Mesendoderm (in vitro differentiated cells): ENCODE data around the gene ABCD3.

Experiments
- DNase-seq: peaks from one replicate; pipeline ENCODE4 v3.0.0; 2013
- H2AK5ac ChIP-seq: 2 replicates; pipeline ENCODE4 v1.6.1; 2013; ENCODE audit warnings: low read length, inconsistent platforms
- H2BK120ac ChIP-seq: 2 replicates; pipeline ENCODE4 v1.6.1; 2013; ENCODE audit warnings: low read depth, mild to moderate bottlenecking, low read length, moderate library complexity, mixed read lengths
- H2BK15ac ChIP-seq: replicated peaks from 2 replicates; pipeline ENCODE4 v1.6.1; 2013; ENCODE audit warnings: low read depth, mild to moderate bottlenecking, moderate library complexity
- H2BK5ac ChIP-seq: 2 replicates; pipeline ENCODE4 v1.6.1; 2013; ENCODE audit warnings: low read length, inconsistent platforms
- H3K18ac ChIP-seq: 2 replicates; pipeline ENCODE4 v1.6.1; 2013; ENCODE audit warnings: mild to moderate bottlenecking, low read length, mixed read lengths
- H3K23ac ChIP-seq: one replicate; pipeline ENCODE4 v1.6.1; 2013; ENCODE audit warnings: low read length
- H3K27ac ChIP-seq: 2 replicates; pipeline ENCODE4 v1.5.1; 2013; ENCODE audit warnings: low read depth, mild to moderate bottlenecking, inconsistent platforms, low read length, moderate library complexity
- H3K27me3 ChIP-seq: 2 replicates; pipeline ENCODE4 v1.6.1; 2013; ENCODE audit warnings: low read length, control low read depth, mild to moderate bottlenecking, inconsistent platforms; ENCODE audit not compliant: insufficient read depth, poor library complexity
- H3K36me3 ChIP-seq: 2 replicates; pipeline ENCODE4 v1.6.1; 2013; ENCODE audit warnings: low read length, inconsistent platforms; ENCODE audit not compliant: control insufficient read depth, insufficient read depth
- H3K4ac ChIP-seq: one replicate; pipeline ENCODE4 v1.6.1; 2013; ENCODE audit warnings: low read depth, mild to moderate bottlenecking, low read length, moderate library complexity
- H3K4me1 ChIP-seq: 2 replicates; pipeline ENCODE4 v1.6.1; 2013; ENCODE audit warnings: low read depth, low read length, inconsistent platforms; ENCODE audit not compliant: control insufficient read depth
- H3K4me2 ChIP-seq: 2 replicates; pipeline ENCODE4 v1.6.1; 2013; ENCODE audit warnings: low read length
- H3K4me3 ChIP-seq: 2 replicates; pipeline ENCODE4 v1.5.1; 2013; ENCODE audit warnings: mild to moderate bottlenecking, low read length
- H3K56ac ChIP-seq: one replicate; pipeline ENCODE4 v1.6.1; 2013; ENCODE audit warnings: low read length
- H3K79me1 ChIP-seq: 2 replicates; pipeline ENCODE4 v1.6.1; 2013; ENCODE audit warnings: low read length, inconsistent platforms
- H3K79me2 ChIP-seq: 2 replicates; pipeline ENCODE4 v1.6.1; 2013; ENCODE audit warnings: mild to moderate bottlenecking, low read length; ENCODE audit not compliant: control insufficient read depth, insufficient read depth
- H3K9ac ChIP-seq: 2 replicates; pipeline ENCODE4 v1.6.1; 2013; ENCODE audit warnings: low read length, inconsistent platforms
- H4K5ac ChIP-seq: one replicate; pipeline ENCODE4 v1.6.1; 2013; ENCODE audit warnings: low read length
- H4K8ac ChIP-seq: one replicate; pipeline ENCODE4 v1.6.1; 2013; ENCODE audit warnings: low read depth, mild to moderate bottlenecking, control low read depth, low read length, moderate library complexity
- WGBS: extraction: QIAGEN DNeasy Blood & Tissue Kit; methylation state at CpG from one replicate; pipeline ENCODE4 v1.1.7; 2013; ENCODE audit warnings: low lambda C conversion rate, missing lambda C conversion rate; ENCODE audit not compliant: insufficient coverage; ENCODE audit errors: extremely low coverage; 5-methylcytosine and 5-hydroxymethylcytosine counted together

ABCD3 gene

DNA sequence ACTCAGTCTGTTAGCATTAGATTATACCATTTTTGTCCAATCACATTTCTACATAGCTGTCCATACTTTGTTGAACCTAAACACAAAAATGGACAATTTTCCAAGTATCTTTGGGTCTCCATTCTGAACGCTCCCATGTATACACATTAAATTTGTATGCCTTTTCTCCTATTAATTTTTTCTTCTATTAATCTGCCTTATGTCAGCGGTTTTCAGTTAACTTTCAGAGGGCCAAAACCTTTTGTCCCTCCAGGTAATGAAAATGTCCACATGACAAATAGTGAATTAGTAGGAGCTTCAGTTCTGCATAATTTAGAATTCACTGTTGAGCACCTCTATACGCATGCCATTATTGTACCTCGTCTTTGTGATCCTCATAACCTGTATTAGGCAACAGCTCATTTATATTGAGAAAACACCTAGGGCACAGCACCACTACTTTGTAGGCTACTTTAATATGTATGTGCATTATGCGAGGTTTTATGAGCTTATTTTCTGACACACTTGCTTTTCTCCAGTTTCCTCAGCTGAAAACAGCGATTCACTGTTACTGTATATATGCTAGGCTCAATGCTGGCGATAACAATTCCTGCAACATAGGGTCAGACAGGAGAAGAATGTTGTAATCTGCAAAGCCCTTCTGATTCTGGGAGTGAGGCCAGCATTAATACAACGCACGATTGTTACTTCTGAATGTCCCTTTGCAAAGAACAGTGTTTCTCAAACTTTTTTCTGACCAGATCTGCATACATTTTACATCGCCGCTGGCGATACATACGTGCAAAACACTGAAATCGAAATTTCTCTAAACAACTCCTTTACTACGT lies 1.1 kb upstream of the ABCD3 start:
- Histone ChIP-seq H3K79me1 (peaks cover 4% of the 10 kb centered on the region), H3K79me2 (peaks cover 7% of the 10 kb centered on the region), H3K4me3 (no peak overlapping the region), H3K18ac (no peak overlapping the region), H2BK15ac (peak overlapping the region; percentile 39), H2BK120ac (no peak overlapping the region), H4K5ac (no peak overlapping the region), H3K9ac (peak overlapping the region; percentile 3), H3K4ac (no peak overlapping the region), H3K27ac (no peak overlapping the region), H4K8ac (no peak overlapping the region), H3K36me3 (no peaks in the 10 kb centered on the region), H3K56ac (peak overlapping the region; percentile 97), H2AK5ac (no peak overlapping the region), H3K4me2 (peak overlapping the region; percentile 52), H3K27me3 (no peaks in the 10 kb centered on the region), H3K23ac (no peak overlapping the region), H3K4me1 (no peaks in the 10 kb centered on the region), H2BK5ac (no peak overlapping the region)
- peak; percentile 5 for DNase-seq
- WGBS, result no CpG with 5 or more reads among the region's 15 CpGs

DNA sequence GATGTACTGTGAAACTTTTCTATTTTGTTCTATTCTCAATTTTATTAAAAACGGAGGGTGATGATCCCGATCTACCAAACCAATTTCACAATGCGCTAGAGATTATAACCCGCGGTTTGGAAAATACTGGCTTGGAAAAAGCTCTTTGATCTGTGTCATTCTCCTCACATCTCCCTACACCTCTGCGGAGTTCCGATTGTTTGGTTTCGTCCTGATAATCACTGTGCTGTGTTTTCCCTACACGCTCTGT lies 536 bp upstream of the ABCD3 start:
- peaks cover 10% of the 10 kb centered on the region for H3K79me2 ChIP-seq
- no peaks in the 10 kb centered on the region for H3K27me3 ChIP-seq
- no peak overlapping the region for H4K8ac ChIP-seq
- peak overlapping the region; percentile 18 for H3K4ac ChIP-seq
- peak overlapping the region; percentile 81 for H3K9ac ChIP-seq
- H2BK5ac ChIP-seq, result no peak overlapping the region
- no peak overlapping the region for H4K5ac ChIP-seq
- H3K23ac ChIP-seq, result no peak overlapping the region
- H2AK5ac ChIP-seq, result no peak overlapping the region
- WGBS, result no CpG with 5 or more reads among the region's 9 CpGs
- peak overlapping the region; percentile 52 for H3K4me2 ChIP-seq
- peak; percentile 5 for DNase-seq
- peak overlapping the region; percentile 53 for H3K4me3 ChIP-seq
- no peaks in the 10 kb centered on the region for H3K36me3 ChIP-seq
- no peak overlapping the region for H2BK15ac ChIP-seq
- H3K27ac ChIP-seq, result no peak overlapping the region
- H3K4me1 ChIP-seq, result no peaks in the 10 kb centered on the region
- peak overlapping the region; percentile 97 for H3K56ac ChIP-seq
- H3K18ac ChIP-seq, result peak overlapping the region; percentile 65
- no peak overlapping the region for H2BK120ac ChIP-seq
- H3K79me1 ChIP-seq, result peaks cover 5% of the 10 kb centered on the region

DNA sequence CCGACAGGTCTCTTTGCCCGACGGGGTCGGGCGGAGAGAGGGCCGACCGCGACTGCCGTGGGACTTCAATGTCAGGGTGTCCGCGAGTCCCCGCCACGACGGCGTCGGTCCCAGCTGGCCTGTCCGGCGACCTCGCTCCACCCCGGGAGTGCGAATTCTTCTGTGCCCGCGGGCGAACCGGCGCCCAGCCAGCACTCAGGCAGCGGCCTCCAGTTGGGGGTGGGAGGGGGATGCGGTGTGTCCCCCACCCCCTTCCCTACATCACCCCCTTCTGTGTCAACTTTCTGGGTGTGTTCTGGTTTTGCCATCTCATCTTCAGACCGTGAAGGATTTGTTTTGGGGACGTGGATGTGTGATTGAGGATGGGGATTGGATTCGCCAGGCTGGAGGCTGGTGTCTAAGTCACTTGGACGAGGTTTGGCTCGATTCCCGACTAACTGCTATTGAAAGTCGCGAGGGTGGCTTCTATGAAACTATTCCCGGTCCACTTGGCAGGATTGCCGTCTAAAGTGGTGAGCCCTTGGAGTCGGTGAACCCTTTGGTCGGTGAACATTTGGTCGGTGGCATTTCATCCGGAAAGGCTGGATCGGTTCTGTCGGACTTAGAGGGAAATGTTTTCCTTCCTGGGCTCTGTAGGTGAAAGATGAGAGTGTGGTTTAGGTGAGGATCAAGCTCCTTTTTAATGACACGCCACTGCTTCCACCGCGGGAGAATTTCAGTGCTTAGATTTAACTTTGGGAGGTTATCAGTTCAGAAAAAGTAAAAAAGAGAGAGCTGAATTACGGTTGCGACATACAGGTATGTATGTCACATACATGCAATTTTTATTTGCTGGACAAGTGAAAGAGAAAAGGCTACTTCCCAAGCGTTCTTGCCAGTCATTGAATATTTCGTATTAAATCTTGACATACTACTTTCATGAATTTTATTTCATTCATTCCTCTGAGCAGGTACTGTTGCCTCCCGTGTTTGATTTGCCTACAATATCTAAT lies 771 bp downstream of the ABCD3 start:
- Histone ChIP-seq H3K79me2 (peaks cover 10% of the 10 kb centered on the region), H3K4me1 (no peaks in the 10 kb centered on the region), H2BK15ac (no peak overlapping the region), H3K4me3 (peak overlapping the region; percentile 35), H2BK5ac (no peak overlapping the region), H3K27me3 (no peaks in the 10 kb centered on the region), H4K5ac (no peak overlapping the region), H3K4ac (no peak overlapping the region), H2AK5ac (no peak overlapping the region), H3K23ac (no peak overlapping the region), H3K56ac (peak overlapping the region; percentile 92), H3K18ac (peak overlapping the region; percentile 47), H2BK120ac (no peak overlapping the region), H3K27ac (no peak overlapping the region), H3K9ac (peak overlapping the region; percentile 76), H3K36me3 (no peaks in the 10 kb centered on the region), H3K4me2 (peak overlapping the region; percentile 90), H3K79me1 (peaks cover 5% of the 10 kb centered on the region), H4K8ac (peak overlapping the region; percentile 6)
- no CpG with 5 or more reads among the region's 52 CpGs for WGBS
- peak; percentile 41 for DNase-seq

DNA sequence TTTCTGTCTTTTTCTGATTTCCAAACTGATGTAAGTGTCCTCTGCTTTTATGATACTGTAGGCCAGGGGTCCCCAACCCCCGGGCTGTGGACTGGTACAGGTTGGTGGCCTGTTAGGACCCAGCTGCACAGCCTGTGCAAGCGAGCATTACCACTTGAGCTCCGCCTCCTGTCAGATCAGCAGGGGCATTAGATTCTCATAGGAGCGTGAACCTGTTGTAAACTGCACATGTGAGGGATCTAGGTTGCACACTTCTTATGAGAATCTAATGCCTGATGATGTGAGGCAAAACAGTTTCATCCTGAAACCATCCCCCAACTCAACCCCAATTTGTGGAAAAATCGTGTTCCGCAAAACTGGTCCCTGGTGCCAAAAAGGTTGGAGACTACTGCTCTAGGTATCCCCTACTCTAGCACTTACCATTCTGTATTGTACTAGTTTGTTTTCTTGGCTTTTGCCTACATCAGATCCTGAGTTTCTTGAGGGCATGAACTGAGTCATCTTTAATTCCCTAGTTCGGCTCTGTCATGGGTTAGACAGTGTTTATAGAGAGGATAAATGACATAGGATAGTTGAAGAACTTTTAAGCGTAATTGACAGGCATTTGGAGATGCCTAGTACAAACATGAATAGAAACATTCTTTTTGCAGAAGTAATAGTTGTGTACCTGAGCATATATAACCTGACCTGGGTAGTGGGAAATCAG lies 4.1 kb downstream of the ABCD3 start:
- no peaks in the 10 kb centered on the region for H3K36me3 ChIP-seq
- no peak for DNase-seq
- no peak overlapping the region for H3K4me3 ChIP-seq
- no peaks in the 10 kb centered on the region for H3K27me3 ChIP-seq
- no peak overlapping the region for H3K27ac ChIP-seq
- no peak overlapping the region for H4K5ac ChIP-seq
- H3K79me2 ChIP-seq, result peaks cover 13% of the 10 kb centered on the region
- WGBS, result no CpG with 5 or more reads among the region's 8 CpGs
- H2BK5ac ChIP-seq, result no peak overlapping the region
- H3K4ac ChIP-seq, result no peak overlapping the region
- H2AK5ac ChIP-seq, result no peak overlapping the region
- no peak overlapping the region for H2BK120ac ChIP-seq
- no peak overlapping the region for H2BK15ac ChIP-seq
- no peak overlapping the region for H4K8ac ChIP-seq
- H3K23ac ChIP-seq, result no peak overlapping the region
- H3K4me2 ChIP-seq, result no peak overlapping the region
- no peak overlapping the region for H3K56ac ChIP-seq
- no peak overlapping the region for H3K9ac ChIP-seq
- H3K79me1 ChIP-seq, result peaks cover 9% of the 10 kb centered on the region
- no peaks in the 10 kb centered on the region for H3K4me1 ChIP-seq
- no peak overlapping the region for H3K18ac ChIP-seq

DNA sequence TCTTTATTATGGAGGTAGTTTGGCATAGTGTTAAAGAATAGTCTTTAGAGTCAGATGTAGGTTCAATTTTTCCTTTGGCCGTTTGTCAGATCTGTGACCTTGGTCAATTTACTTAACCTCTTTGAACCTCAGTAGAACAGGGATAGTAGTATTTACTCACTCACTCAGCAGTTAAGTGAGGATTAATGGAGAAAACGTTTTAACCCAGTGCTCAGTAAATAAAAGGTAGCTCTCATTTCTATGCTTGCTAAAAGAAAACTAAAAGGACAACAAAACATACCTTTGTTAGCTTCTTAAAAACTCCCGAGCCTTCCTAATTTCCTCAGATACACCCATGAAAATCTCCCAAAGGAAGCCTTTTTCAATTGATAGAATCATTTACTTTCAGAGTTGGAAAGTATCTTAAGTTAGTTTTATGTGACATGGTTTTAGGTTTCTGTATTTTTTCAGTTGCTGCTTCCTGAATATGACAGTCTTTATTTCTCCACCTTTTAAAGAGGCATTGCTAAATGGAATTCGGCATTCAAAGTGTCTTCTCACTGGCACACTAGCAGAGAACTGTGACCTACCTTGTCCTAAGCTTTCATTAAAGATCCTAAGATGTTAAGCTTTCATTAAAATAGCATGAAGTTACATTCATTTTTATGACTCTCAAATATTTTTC lies 7.8 kb downstream of the ABCD3 start:
- Histone ChIP-seq H3K79me1 (peaks cover 9% of the 10 kb centered on the region), H4K5ac (no peak overlapping the region), H3K23ac (no peak overlapping the region), H3K18ac (no peak overlapping the region), H2AK5ac (no peak overlapping the region), H3K4me1 (no peaks in the 10 kb centered on the region), H3K56ac (no peak overlapping the region), H3K27ac (no peak overlapping the region), H3K36me3 (no peaks in the 10 kb centered on the region), H2BK5ac (no peak overlapping the region), H2BK15ac (no peak overlapping the region), H4K8ac (no peak overlapping the region), H3K79me2 (peaks cover 17% of the 10 kb centered on the region), H3K4me3 (no peak overlapping the region), H3K9ac (no peak overlapping the region), H3K27me3 (no peaks in the 10 kb centered on the region), H2BK120ac (no peak overlapping the region), H3K4me2 (no peak overlapping the region), H3K4ac (no peak overlapping the region)
- no peak for DNase-seq
- no CpG with 5 or more reads among the region's 4 CpGs for WGBS
